Non-pigmented ciliary epithelial cell (primary cell): Measurements from ENCODE around the gene RPS27L.

ENCODE experiments used
- DNase-seq: peaks from one replicate; pipeline ENCODE4 v3.0.0-alpha.2; 2010; ENCODE audit warnings: low read depth

Gene RPS27L

DNA sequence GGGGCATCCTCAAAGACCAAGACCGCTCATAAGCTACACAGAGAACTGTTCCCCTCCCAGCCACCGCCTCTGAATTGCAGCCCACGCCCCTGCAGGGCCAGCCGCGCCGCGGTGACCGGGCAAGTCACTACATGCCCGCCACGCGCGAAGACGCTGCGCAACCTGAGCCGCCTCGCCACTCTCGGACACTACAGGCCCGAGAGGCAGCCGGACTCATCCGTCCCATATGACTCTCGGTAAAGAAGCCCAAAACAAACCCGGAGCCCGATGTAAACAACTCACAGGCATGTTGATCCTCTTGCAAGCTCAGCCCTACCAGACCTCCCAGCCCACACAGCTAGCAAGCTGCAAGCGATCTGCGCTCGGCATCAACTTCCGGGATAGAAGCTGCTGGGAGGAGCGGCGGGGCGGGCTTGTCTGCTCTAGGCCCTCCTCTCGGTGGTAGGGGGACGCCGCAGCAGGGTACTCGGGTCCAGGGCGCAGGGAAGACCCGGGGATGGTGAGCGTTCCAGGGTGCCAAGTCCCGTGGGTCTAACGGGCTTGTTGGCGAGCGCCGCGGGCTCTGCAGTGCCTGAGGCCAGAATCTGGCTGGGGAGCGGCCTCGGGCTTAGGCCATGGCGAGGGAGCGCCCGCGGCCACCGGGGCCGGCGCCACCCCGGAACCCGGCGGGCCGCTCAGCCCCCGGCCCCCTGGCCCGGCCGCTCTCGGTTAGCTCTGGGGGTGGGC lies at the start of gene RPS27L:
Gene RPS27L, minus strand, starts transcription at position 360 of the 726 bp plus-strand sequence. Its CDS starts 72 bp downstream, at position 288.
- peak; percentile 86 for DNase-seq

DNA sequence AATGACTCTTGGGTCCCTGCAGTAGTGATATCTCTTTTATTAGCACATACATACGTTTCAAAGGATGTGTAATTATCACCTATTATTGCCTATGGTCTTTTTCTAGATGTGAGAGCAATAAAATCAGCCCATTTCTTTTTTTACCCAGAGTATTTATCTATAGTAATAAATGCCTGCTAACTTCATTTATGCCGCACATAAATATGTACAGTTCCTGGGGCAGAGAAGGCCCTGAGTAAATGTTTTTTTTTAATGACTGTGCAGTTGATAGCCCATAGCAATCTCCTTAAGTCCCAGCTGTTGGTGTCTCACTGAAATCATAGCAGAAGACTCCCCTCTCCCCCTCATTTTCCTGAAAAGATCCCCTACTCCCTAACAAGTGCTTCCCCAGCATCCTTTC lies 48.8 kb upstream of the RPS27L start:
- DNase-seq, result no peak

DNA sequence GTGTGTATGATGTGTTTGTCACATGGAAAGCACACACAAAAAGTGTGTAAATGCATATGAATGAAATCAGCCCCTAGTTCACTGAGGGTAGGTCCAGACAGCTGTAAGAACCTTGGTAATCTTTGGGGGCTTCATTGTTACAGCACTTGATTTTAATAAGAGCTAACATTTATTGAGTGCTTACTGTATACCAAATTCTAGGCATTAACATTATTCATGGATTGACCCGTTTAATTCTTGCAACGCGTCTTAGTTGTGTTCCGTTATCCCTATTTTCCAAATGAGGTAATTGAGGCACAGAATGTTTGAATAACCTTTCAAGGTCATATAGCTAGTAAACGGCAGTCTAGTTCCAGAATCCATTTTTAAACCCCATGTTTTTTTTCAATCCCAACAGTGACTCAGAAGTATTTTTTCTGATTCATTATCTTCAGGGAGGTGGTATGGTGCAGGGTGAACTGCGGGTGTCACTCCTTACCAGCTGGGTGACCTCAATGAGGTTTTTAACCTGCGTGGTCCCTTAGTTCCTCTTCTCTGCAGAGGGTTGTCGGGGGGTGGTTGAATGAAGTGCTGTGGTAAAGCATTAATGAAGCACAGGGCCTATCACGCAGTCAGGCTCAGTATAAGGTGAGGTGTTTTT lies 46.3 kb upstream of the RPS27L start:
- no peak for DNase-seq

DNA sequence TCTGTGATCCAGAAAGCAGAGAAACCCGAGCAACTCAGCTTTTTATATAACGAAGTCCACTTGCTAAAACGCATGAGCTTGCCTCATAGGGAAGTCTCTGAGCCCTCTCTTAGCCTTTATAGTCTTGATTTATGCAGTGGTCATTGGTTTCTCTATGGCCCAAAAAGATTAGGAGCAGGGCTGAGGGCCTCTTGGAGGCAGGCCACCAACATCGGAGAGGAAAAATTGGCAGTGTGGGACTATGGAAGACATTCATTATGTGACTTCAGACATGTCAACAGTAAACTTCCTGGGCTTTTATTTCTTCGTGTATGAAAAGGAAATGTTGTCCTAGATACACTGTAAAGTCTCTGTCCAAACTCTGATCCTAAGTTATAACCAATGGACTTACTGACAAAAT lies 45.6 kb upstream of the RPS27L start:
- DNase-seq, result no peak

DNA sequence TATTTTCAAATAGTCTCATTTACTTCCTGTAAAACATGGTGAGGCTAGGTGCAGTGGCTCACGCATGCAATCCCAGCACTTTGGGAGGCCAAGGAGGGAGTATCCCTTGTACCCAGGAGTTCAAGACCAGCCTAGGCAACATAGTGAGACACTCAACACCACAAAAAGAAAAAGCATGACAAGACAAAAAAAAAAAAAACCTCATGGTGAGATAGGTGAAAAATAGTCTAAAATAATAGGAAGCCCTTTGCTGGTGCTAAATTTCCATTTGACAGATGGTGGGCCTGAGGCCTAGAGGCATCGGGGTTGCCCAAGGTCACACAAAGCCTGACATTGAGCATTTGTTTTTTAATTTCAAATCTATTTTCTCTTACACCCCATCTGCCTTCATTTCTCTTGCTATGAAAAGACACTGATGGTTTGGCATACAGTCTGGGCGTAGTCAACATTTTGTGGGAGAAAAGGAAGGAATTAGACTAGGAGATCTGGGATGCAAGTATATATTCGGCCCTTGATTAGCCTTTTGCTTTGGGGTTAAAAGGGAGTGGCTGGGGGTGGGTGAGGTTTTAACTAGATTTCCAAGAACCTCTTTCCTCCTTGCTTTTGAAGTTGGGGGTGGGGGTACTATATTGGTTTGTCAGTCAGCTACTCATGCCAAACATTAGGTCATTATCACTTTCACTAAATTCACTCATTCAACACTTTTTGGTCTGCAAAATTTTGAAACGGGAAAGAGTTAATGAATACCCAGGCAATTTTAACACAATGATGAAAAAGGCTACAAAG lies 43.4 kb upstream of the RPS27L start:
- no peak for DNase-seq

DNA sequence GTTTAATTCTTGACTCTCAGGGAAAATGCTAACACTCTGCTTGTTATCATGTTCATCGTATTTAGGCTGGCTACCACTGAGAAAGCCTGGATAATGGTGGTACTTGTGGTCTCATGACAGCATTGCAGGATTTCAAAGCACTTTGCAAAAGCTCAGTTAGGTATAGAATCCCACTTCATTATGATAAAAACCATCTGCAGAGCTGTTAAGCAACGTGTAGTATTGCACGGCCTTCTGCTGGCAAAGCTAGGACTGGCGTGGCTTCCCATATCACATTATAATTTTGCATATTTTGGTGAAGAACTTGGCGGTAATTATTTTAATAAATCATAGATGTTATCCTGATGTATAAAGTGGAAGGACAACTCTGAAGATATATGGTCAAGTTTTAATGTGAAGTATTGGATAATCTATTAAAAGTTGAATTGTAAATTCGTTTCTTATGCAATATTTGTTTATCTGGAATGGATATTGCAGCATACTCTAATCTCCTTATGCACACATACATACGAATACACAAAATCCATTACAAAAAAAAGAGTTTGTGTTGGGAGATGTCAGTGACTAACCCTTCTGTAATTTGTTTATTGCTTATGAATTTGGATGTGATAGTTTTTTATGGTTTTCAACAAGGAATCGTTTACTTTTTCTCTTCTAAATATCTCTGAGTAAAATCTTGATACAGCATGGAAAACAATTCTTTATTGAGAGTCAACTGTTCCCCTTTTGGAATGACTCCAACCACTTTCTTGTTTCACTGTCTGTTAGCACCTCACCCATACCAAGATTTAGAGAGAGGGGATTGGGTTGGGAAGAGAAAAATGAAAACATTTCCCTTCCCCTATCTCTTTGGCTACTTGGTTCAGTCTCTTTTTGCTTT lies 41.3 kb upstream of the RPS27L start:
- DNase-seq, result no peak

DNA sequence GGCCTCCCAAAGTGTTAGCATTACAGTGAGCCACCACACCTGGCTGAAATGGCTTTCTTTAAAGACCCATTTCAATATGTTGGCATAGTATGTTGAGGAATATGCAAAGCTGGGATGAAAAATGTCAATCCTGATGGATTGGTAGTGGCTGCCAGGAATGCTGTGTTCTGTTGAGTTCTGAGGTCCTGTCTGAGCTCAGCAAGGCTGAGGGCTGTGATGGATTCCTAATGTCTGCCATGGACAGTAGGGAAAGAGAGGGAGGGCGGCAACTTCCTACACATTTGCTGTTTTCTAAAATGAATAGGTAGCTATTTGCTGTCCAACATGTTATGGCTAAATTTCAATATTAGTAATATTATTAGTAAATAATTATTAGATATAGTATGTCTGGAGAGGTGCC lies 40.3 kb upstream of the RPS27L start:
- DNase-seq, result no peak

DNA sequence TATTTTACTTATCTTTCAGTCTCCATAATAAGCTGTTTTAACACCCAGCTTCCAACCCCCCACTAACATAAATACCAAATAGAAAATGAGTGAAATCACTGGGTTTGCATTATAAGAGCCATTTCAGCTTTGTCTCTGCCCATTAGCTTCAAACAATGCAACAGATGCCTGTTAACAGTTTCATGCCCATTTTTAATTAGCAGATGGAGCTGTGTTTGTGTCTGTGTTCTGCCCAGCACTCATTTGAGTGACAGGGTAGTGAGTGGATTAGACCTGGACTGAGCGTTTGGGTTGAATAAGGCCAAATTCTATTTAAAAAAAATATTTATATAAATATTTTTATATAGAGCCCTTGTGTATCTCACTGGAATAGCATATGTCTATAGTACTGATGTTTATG lies 39.6 kb upstream of the RPS27L start:
- DNase-seq, result no peak

DNA sequence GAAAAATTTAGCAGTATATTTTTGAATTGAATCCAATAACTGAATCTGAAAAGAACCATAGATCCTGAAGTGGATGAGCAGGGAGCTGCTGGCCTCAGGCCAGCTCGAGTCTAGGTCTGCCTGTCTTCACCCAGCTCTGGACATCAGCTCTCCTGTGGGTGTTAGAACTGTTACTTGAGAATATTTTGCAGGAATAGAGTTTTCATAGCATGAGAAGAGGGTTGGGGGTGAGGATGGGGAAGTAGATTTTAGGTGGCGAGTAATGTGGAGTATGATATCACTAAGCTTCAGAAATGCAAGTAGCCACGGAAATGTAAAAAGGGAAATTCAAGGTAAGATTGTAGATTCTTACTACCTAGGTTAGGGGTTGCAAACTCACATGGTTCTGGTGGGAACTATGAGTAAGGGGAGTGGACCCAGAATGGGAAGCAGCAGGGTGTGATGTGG lies 38.3 kb upstream of the RPS27L start:
- no peak for DNase-seq

DNA sequence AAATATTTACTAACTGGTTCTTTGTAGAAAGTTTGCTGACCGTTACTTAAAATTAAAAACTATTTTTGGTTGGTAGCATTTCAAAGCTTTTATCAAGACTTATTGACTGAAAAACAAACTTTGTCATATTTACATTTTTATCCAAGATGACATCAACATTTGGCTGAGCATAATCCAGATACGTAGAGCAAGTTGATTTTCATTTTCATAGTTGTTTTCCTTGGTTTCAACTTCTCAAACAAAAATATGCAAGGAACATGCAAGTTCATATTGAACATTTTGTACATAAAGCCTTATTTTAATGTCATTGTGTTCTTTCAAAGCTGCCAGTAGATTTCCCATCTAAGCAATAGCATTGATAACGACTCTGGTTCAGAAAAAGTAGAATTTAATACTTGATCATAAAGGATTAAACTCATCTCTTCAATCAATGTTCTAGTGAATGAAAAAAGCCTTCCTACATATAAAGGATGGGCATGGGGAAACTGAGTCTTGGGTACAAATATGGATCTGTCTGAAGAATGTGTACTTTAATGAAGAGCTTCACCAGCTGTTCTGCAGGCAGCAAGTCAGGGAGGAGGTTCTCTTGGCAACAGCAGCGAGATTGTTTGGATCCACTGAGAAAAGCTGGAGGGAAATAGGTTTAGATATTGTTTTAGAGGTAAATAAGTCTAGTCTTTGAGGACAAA lies 37.7 kb upstream of the RPS27L start:
- DNase-seq, result no peak

DNA sequence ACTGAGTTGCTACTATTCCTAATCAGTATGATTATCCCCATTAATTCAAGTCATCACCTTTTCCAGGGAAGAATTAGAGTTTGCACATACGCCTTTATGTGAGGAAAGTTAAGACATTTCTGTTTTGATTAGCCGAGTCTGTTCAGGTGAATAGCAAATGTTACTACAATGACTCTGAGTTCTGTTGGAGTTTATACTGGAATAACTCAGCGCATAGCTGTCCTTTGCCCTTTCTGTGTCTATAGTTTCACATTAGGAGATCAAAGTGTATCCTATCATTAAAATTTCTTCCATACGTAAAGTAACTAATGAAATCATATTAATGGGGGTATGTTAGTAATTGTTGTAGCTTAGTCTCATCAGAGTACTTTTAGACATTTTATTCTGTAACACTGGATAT lies 37.0 kb upstream of the RPS27L start:
- DNase-seq, result no peak

DNA sequence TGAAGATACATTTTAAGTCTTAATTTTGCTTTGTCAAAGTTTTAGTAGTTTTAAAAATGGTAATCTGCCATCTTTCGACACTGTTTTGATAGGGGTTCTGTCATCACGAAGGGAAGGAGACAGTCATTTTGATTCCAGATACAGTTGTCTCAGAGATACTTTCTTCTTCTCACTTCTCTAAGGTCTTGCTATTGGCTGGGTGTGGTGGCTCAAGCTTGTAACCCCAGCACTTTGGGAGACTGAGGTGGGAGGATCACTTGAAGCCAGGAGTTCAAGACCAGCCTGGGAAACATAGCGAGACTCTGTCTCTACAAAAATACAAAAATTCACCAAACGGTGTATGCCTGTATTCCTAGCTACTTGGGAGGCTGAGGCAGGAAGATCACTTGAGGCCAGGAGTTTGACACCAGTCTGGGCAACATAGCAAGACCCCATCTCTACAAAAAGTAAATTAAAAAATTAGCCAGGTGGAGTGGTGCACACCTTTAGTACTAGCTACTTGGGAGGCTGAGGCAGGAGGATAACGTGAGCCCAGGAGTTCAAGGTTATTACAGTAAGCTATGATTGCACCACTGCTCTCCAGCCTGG lies 35.4 kb upstream of the RPS27L start:
- DNase-seq, result no peak

DNA sequence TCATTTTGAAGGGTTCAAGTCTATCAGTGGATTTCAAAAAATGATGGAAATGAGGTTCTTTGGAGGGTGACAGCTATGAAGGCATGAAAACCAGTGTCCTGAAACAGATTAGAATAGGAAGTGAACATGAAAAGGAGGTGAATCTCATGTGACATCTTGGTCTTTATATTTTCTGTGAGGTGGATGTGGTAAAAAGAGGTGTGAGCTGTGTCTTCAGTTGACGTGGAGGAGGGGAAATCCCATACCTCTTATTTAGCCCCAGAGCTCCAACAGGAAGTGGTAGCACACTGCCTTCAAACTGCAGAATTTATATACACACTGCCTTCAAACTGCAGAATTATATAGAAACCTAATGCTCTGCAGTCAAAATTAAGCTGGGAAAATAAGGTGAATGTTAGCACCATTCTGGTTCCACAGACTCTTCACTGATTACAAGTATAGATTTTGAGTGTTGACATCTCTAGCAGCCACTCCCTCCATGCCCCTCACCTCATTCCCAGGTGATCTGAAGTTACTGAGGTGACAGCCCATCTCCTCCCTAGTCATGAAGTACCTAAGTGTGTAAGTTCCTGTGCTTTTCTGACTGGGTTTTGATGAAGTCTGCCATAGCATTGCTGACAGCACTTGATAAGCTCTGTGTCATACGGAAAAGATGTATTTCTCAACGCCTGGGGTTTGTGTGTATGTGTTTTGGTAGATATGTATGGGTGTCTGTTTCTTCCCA lies 34.8 kb upstream of the RPS27L start:
- DNase-seq, result no peak

DNA sequence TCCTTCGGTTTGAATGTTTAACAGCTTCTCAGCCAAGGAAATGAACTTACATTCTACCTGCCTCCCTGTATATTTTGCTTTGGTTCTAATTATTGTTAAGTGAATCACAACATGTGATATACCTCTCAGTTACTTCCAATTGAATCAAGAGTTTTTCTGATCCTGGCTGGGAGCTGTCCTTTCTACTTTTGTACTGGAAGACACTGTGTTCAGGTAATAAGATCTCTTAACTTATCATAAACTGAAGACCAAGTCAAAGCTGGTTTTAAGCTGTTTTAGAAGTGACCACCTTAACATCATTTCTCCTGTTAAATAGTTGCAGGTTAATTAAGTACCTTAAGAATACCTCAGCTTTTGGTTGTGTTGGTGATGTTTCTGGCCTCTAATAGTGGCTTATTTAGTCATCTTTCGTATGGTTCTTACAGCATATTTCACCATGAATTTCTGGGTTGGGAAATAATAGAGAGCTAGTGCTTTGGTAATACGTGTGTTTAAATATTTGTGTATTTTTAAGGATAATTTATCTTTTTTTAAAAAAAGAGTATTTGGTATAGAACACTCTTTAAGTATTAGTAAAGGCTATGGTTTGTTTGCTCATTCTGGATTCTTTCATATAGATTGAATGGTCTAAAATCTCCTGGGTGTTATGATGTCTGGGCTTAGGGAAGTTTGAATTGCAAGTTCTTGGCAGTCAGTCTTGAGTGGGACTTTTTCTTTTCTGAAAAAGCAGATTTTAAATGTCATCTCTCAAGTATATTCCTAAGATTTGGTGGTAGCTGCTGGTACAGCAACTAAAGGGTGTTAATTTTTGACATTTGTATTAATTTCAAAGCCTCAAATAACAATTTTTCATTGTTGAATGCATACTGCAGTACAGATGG lies 33.7 kb upstream of the RPS27L start:
- no peak for DNase-seq

DNA sequence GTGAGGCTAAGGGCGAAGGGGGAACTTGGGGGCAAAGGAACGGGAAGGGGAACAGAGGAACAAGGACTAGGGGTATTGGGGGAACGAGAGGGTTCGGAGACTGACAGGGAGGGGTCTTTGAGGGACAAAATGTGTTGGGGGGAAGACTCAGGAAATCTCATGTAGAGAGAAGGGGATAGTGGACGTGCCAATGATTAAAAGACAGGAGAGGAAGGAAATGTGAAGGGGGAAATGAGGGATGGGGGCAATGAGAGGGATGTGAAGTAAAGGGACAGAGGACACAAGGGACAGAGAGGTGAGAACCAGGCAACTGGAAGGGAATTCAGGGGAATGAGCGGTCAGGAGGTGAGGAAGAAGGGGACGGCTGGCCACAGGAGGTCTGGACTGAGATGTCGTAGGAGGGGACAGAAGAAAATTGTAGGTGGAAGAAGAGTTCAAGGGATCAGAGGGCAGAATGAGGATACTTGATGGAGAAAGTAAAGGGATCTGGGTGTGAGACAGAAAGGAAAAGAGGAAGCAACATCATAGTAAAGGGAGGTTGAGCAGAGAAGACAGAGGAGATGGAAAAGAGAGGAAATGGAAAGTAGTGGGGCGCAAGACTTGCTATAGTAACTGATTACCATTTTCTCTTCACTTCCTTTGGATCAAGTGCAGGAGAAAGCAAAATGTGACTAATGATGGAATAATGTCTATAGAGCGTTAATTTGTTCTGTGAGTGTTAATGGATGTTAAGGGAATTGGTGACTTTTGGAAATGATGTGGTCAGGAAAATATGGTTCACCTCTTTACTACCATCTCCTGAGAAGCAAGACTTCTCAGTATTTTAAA lies 32.9 kb upstream of the RPS27L start:
- DNase-seq, result no peak

DNA sequence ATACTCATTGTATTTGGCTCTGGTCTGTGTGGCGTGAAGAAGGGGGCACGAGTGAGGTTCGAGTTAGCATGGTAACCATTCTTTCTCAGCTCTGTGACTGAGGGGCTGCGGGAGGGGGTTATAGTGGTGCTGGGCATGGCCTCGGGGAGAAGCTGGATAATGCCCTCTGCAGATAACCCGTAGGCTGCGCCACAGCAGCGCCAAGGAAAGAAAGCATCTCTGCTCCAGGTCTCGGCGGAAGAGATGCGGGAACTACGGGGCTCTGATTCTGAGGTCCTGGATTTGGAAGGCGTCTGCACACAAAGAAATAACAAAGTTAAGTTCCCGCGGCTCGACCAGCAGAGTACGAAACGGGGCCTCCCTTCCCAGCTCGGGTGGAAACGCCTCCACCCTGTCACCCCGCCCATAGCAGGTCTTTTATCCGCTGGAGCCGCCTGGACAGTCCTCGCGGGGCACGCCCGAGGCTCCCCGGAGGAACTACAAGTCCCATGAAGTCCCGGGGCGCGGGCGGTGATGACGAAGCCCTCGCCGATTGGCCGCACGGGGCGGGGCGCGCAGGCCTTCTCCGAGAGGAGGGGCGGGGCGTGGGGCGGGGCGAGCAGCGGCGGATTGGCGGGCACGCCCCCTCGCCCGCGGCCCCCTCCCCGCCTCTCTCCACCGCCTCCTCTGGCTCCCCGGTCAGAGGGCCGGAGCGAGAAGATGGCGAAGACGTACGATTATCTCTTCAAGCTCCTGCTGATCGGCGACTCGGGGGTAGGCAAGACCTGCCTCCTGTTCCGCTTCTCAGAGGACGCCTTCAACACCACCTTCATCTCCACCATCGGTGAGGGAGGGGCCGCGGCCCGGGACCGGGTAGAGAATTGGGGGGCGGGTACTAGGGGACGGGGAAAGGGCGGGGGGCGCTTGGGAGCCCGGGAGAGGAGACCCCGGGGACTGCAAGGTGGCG lies 31.9 kb upstream of the RPS27L start, which contains the start of gene RAB8B:
Gene RAB8B, plus strand, starts transcription at position 681 of the 946 bp plus-strand sequence. Its CDS starts 19 bp downstream, at position 700.
- DNase-seq, result peak; percentile 78
